Activated CD8-positive, alpha-beta memory T cell treated with anti-CD3 and anti-CD28 coated beads for 4 hours (primary cell): ENCODE results near the gene STRIT1.
"Not testable (repeated sequence)": the region's sequence is repeated elsewhere in the genome, so short reads cannot be mapped to it uniquely, and the experiment has no call there.

Experiments used
- DNase-seq, 2 donors: peaks; one replicate each; pipeline ENCODE4 v3.0.0-alpha.2; 2020; ENCODE audit warnings: low read depth in 2 of 2

STRIT1 gene

DNA sequence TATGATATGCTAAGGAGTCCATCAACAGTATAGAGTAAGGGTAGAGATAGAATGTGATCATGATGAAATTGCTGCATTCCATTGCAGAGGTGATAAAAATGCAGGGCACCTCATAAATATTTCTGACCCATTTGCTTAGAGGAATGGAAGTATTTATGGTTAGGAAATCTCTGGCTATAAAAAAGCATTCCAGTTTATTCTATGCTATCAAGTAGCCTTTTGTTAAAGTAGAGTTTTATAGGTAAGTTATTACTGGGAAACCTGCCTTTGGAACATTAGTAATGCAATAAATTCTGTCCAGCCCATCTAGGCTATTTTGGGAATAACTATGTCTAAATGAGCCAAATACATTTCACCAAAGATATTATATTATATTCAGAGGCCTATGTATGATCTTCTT is 19.8 kb upstream of the STRIT1 start:
- DNase-seq, result no peak

DNA sequence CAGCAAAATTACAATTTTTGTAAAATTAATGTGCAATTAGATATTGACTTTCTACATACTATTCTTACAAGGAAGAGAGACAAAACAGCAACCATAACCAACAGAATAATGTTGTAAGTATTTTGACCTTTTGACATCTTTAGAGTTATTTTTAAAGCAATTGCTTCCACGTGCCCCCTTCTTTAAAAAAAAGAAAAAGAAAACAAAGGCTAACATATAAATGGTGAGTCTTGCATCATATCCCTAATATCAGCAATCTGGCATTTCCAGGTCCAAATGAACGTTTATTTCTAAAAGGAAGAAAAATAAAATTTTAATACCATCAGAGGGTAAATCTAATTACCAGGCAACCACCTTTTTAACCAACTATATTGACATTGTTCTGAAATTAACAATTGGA is 19.3 kb upstream of the STRIT1 start:
- DNase-seq, result no peak

DNA sequence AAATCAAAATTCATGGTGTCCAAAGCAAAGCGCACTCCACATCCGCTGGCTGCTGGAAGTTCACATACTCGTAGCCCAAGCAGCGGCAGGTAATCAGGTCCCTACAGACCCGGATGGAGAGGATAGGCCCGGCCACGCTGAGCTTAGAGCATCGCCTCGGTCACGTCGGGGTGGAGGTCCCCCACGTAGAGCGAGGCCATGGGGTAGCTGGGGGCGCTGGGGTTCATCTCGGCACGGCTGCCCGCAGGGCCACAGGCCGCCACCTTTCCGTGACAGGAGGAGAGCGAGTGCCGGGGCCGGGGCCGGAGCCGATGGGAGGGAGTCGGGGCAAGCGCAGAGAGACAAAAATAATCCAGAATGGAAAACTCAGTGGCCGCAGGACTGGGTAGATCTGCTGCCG is 16.1 kb upstream of the STRIT1 start:
- no peak for DNase-seq

DNA sequence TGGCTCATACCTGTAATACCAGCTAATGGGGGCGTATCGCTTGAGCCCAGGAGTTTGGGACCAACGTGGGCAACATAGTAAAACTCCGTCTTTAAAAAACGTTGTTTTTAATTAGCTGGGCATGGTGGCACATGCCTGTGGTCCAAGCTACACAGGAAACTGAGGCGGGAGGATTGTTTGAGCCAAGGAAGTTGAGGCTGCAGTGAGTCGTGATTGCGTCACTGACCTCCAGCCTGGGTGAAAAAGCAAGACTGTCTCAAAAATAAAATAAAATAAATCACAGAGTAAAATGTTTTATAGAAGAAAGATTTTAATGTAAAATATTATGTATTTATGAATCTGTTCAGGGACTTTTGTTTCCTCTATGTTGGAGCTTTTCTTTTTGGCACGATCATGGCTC is 15.3 kb upstream of the STRIT1 start:
- DNase-seq, result no peak

DNA sequence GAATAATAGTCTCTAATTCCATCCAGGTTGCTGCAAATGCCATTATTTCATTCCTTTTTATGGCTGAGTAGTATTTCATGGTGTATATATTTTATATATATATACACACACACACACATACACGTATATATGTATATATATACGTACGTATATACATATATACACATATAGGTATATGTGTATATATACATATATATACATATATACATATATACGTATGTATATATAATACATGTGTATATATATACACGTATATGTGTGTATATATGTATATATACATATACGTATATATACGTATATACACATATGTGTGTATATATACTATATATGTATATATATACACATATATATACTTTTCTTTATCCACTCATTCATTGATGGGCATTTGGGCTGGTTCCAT is 13.7 kb upstream of the STRIT1 start:
- no peak for DNase-seq

DNA sequence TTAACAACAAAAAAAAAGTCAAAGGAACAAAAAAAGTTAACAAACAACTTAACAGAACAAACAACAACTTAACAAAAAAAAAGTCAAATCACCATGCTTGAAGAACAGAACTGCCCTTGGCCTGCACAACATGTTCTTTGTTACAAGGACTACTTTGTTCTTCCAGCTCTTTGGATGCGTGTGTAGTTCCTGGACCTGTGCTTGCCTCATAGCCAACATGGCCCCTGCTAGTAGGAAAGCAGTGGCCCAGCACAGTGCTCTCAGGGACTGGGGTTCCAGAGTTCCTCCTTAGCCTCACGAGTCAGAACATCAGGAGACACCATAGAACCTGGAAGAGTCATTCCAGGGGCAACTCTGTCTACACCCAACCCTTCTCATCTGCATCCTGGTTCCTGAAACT is 10.9 kb upstream of the STRIT1 start:
- no peak for DNase-seq

DNA sequence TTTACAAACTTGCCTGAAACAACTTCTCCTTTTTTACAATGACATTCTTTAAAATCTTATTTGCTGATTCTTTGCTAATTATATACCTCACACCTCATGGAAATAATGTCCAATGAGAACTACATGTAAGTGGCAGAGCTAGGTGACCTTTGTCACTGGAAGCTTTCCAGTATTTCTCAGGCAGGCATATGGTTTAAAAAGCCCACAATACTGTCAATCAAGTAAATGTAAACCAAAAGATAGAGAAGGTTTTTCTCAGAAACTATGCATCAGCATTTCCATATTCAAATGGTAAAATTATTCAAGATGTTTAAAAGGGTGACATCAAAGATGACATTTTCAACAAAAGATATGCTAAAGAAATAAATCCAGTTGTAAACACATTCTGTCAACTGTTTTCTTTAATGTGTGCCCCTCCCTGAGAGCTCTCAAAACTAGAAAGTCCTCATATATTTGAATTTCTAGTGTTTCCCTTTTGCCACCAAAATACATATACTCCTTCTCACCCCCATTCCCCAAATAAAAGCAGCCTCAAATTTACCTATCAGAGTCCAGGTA is 10.1 kb upstream of the STRIT1 start:
- no peak for DNase-seq

DNA sequence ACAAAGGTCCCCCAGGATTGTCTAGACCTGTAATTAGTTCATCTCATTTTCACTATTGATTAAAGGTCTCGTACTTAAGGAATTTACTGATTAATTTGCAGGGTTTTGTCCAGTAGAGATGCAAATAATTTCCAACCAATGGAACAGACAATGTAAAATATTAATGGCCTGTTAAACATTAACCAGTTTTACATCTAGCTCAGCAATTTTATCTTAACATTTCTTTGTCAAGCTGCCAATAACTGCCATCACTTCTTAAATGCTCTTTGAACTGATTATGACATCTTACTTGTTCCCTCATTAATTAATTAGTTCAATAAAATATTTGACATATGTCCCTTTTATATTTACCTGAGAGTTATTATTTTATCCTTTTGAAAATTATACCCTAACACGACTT is 9.4 kb upstream of the STRIT1 start:
- DNase-seq, result no peak

DNA sequence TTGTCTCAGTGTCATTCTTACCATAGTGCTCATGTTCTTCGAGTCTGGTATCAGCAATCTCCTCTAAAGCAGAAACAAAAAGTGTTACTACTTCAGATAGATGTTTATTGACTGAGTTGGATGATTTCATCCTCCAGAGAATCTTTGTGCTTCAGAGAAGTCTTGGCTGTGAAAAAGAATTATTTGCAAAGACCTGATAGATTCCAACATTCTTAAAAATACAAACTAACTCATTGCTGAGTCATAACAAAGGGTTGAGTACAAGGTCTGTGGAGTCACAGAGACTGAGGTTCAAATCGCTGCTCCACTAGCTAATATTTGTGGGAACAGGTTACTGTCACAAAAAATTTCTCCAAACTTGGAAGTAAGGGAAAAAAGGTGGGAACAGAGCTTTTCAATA is 9.0 kb upstream of the STRIT1 start:
- DNase-seq, result no peak

DNA sequence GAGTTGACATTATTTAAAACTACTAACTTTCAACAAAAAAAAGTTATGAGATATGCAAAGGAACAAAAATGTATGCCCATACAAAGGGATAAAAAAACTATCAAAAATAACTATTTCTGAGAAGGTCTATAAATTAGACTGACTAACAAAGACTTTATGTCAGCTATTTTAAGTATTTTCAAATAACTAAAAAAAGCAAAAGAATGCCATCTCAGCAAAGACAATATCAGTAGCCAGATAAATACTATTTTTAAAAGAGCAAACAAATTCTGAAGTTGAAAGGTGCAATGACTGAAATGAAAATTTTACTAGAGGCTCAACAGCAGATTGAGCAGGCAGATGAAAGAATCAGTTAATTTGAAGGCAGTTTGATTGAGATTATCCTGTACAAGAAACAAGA is 3.6 kb upstream of the STRIT1 start:
- DNase-seq, result no peak

DNA sequence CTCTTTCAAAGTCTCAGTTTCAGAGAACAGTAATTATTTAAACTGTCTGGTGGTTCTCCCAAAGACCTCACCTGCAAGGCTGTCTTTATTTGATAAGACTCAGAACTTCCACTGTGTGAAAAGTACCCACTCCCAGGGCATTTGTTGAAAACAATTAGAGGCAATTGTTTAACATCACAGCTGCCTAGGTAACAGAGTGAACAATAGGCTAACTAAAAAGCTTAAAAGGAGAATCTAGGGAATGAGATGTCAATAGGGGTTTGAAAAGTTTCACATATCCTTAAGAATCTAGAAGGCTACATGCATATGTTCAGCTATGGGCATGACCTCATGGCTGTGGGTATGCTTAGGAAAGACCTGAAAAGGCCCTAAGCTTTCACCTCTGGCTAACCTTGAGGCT is 2.9 kb upstream of the STRIT1 start:
- no peak for DNase-seq

DNA sequence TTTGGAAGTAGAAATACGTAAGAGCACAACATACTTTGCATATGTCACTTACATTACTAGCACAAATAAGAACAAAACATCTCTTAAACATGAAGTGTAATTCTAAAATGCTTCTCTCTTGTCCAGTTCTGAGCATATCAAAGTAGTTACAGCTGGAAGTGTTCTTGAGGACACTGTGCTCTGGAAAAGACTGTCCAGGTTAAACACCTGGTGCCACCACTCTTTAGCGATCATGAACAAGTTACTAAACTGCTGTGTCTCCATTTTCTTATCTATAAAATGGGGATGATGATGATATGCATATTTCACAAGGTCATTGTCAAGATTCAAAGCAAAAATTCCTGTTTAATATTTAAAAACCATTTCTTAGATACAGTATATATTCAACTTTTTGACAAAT is 790 bp downstream of the STRIT1 start:
- DNase-seq, result no peak

DNA sequence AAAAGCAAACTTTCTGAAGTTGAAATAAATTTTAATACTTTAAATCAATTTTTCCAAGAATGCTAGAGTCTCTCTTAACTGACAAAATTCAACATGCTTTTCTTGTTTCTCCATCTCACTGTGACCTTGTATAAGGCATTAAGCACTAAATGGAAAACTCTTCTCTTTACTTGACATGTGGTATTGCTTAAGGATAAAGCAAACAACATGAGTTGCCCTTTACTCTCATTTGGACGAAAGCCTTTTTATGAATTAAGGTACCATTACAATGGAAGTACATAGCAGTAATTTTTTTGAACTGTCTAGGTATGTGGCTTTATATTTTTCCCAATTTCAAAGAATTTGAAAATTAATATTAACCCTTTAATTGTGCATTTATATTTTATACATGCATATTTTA is 1.4 kb downstream of the STRIT1 start:
- DNase-seq, result no peak

DNA sequence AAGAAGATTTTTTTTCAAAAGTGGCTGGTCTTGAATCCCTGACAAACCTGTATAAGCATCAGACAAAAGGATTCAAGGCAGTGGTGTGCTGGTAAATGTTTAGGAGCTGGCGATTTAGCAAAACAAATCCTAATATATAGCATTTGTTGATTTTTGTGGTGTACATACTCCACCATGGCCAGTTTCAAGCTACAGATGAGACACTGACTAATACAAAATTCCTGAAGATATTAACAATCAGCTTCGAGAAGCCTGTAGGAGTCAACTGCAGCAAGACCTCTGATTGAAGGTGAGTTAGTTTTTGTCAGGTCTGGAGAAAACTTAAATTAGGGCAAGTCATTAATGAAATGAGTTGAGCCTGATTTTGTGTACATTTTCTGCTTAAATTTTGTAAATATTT is 6.7 kb downstream of the STRIT1 start:
- no peak for DNase-seq

DNA sequence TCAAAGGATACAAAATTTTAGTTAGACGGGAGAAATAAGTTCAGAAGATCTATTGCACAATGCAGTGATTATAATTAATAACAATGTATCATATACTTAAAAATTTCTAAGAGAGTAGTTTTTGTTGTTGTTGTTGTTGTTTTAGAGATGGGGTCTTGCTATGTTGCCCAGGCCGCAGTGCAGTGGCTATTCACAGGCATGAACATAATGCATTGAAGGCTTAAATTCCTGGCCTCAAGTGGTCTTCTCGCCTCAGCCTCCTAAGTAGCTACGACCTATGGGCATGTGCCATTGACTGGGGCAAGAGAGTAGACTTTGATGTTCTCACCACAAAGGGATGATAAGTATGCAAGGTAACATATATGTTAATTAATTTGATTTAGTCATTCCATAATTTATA is 7.5 kb downstream of the STRIT1 start:
- no peak for DNase-seq

DNA sequence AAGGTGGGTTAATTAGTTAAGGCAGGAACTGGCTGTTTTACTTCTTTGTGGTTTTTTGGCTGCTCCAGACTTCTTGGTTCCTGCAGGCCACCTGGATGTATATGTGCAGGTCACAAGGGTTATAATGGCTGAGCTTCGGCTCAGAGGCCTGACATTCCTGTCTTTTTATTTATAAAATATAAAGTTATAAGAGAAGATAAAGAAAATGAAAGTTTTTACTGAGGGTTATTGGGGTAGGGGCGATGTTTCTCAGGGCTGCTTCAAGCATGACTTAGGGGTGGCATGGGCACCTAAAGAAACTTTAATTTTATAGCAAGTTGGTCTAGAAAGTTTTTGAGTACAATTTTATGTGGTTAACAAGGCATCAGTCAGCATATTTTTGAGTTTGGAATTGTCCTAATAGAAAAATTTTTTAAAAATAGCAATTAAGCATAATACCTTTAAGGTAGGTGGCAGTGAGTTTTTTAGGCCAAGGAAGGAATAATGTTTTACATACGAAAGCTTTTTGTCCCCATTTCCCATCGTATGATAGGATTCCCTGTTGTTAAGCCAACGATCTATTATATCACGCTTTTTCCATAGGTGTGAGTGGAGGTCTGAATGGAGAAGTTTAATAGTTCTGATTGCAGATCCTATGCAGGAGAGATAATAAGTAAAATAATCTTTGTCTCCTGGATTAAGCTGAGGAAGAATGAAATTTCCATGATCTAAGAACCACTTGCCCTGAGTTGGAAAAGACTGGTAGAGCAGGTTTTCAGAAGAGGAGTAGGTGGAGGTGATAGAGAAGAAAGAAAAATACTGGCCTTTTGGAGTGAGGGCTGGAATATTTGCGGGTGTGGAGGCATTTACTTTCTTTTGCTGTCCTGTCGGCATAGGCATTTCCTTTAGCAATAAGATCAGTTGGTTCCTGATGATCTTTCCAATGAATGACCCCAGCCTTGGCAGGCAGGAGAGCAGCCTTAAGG is 10.1 kb downstream of the STRIT1 start:
- no peak for DNase-seq

DNA sequence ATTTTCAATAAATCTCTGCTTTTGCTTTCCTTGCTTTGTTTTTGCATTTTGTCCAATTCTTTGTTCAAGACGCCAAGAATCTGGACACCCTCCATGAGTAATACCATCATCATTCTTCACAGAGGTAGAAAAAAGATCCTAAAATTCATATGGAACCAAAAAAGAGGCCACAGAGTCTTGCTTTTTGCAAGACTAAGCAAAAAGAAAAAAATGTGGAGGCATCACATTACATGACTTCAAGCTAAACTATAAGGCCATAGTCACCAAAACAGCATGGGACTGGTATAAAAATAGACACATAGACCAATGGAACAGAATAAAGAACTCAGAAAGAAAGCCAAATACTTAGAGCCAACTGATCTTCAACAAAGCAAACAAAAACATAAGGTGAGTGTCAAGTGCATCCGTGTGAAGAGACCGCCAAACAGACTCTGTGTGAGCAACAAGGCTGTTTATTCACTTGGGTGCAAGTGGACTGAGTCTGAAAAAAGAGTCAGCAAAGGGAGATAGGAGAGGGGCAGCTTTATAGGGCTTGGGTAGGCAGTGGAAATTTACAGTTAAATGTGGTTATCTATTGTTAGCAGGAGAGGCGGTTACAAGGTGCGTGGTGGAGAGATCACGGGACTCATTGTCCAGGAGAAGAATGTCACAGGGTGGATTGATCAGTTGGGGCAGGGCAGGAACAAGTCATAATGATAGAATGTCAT is 10.9 kb downstream of the STRIT1 start:
- DNase-seq, result no peak

DNA sequence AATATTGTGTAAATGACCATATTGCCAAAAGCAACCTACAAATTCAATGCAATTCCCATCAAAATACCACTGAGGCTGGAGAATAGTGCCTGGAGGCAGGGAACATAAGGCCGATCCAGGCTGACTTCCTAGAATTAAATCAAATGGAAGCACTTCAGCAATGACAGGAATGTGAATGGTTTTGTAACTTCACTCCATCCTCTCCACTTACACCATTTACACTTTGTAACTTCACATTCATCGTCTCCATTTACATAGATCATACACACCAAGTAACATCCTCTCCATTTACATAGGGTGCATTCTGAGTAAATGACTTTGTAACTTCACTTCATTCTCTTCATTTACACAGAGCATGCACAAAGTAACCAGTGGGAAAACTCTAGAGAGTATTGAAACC is 11.6 kb downstream of the STRIT1 start:
- DNase-seq, result no peak

DNA sequence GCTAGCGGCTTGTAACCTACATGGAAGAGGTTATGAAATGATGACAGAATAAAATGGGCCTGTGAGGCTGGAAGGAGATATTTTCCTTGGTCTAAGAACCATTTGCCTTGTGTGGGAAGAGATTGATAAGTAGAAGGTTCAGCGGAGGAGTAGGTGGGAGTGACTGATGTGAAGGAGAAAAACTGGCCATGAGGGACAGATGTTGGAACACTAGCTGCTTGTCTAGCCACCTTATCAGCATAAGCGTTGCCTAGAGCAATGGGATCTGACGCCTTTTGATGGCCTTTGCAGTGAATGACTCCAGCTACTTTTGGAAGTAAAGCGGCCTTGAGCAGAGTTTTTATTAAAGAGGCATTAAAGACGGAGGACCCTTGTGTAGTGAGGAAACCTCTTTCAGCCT is 17.4 kb downstream of the STRIT1 start:
- not testable (repeated sequence) for DNase-seq

DNA sequence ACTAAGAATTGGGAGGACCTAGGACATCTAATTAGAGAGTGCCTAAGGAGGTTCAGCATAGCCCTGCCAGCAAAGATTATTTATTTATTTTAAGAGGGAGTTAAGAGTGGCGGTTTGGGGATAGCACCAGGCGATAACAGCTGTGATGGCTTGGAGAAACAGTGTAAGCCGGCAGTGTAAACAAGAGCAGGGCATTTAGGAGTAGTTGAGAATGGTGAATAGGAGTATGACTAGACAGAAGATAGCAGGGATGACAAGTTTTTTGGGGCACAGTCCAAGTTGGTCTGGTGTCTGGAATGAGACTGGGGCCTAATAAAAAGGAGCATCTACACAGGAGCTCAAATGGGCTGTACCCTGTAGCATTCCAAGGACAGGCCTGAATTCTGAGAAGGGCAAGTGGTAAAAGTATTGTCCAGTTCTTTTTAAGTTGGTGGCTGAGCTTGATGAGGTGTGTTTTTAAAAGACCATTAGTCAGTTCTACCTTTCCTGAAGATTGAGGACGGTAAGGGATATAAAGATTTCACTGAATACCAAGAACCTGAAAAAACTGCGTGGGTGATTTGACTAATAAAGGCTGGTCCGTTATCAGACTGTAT is 18.2 kb downstream of the STRIT1 start:
- not testable (repeated sequence) for DNase-seq

DNA sequence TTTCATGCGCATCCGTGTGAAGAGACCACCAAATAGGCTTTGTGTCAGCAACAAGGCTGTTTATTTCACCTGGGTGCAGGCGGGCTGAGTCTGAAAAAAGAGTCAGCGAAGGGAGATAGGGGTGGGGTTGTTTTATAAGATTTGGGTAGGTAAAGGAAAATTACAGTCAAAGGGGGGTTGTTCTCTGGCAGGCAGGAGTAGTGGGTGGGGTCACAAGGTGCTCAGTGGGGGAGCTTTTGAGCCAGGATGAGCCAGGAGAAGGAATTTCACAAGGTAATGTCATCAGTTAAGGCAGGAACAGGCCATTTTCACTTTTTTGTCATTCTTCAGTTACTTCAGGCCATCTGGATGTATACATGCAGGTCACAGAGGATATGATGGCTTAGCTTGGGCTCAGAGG is 19.0 kb downstream of the STRIT1 start:
- not testable (repeated sequence) for DNase-seq

DNA sequence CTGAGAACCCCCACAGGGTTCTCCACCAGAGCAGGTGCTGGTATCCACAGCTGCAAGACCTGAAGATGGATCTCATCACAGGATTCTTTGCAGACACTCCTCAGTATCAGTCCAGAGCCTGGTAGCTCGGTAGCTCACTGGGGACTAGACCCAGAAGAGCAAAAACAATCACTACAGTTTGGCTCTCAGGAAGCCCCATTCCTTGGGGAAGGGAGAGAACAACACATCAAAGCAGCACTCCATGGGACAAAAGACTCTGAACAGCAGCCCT is 22.2 kb downstream of the STRIT1 start:
- DNase-seq, result no peak
